T-cell (primary cell): ENCODE data around the gene KIF17. TPM values are rescaled to one million over a fixed set of nuclear protein-coding genes. Genes with fewer than 3 reads are reported as not detected.

Experiments
- ATAC-seq, 4 experiments: fragments of 200-7000 bp in 3 of 4; fragments of 150-1000 bp in 1 of 4; cut with Tn5 transposase; replicated peaks in 1 of 4; 1 replicate in 3 of 4; 2 replicates in 1 of 4; pipeline ENCODE4 v1.10.0; 2021; ENCODE audit warnings: moderate library complexity in 3 of 4, mild to moderate bottlenecking in 2 of 4, moderate number of reproducible peaks in 1 of 4
- CTCF ChIA-PET, 2 donors: fragments of 300-600 bp; sonication (Branson Sonifier 250); formaldehyde crosslinking; loops; one replicate each; lab custom pipeline; 2022; ENCODE audit warnings: antibody characterized with exemption in 2 of 2; lab: Charles Lee
- POLR2A ChIA-PET, 2 donors: fragments of 300-600 bp; sonication (Branson Sonifier 250); formaldehyde crosslinking; loops; one replicate each; lab custom pipeline; 2022; ENCODE audit warnings: antibody characterized with exemption in 2 of 2; lab: Charles Lee
- DNase-seq, 35 experiments: peaks; one replicate each; pipeline versions ENCODE4 v3.0.0 to v3.0.0-alpha.2; 2013 to 2023
- H3K27ac ChIP-seq: one replicate; pipeline ENCODE4 v1.5.1; 2013; ENCODE audit warnings: low read length
- H3K27me3 ChIP-seq, 2 experiments: replicated peaks in 1 of 2; 1 replicate in 1 of 2; 2 replicates in 1 of 2; pipeline versions ENCODE4 v1.6.1 to v1.7.0; 2013; ENCODE audit warnings: low read length in 1 of 2, mixed read lengths in 1 of 2; ENCODE audit not compliant: control insufficient read depth in 2 of 2, insufficient read depth in 2 of 2; ENCODE audit errors: extremely low read depth in 1 of 2
- H3K36me3 ChIP-seq, 2 donors: 1 replicate in 1 of 2; 2 replicates in 1 of 2; pipeline versions ENCODE4 v1.6.1 to v1.7.0; 2013; ENCODE audit warnings: low read length in 1 of 2; ENCODE audit not compliant: control insufficient read depth in 2 of 2, insufficient read depth in 1 of 2; ENCODE audit errors: extremely low read depth in 1 of 2
- H3K4me1 ChIP-seq, 2 experiments: 1 replicate in 1 of 2; 2 replicates in 1 of 2; pipeline versions ENCODE4 v1.6.1 to v1.7.0; 2013; ENCODE audit warnings: low read length in 2 of 2, mixed read lengths in 1 of 2; ENCODE audit not compliant: insufficient read depth in 2 of 2, control insufficient read depth in 1 of 2; ENCODE audit errors: extremely low read depth in 1 of 2
- H3K4me3 ChIP-seq, 2 donors: 1 replicate in 1 of 2; 2 replicates in 1 of 2; pipeline versions ENCODE4 v1.5.1 to v1.7.0; 2013; ENCODE audit warnings: mild to moderate bottlenecking in 2 of 2, low read length in 1 of 2, moderate library complexity in 1 of 2; ENCODE audit not compliant: control insufficient read depth in 1 of 2; ENCODE audit errors: extremely low read depth in 1 of 2
- H3K9me3 ChIP-seq: 2 replicates; pipeline ENCODE4 v1.7.0; 2013
- H3K27ac Mint-ChIP-seq, 2 donors: one replicate each; pipeline ENCODE4 v1.8.0; 2020 to 2021; ENCODE audit warnings: mild to moderate bottlenecking in 2 of 2, mixed read lengths in 2 of 2
- H3K27me3 Mint-ChIP-seq, 2 donors: one replicate each; pipeline ENCODE4 v1.8.0; 2021 to 2022; ENCODE audit warnings: mixed read lengths in 2 of 2
- H3K36me3 Mint-ChIP-seq: one replicate; pipeline ENCODE4 v1.8.0; 2021; ENCODE audit warnings: mixed read lengths
- H3K4me1 Mint-ChIP-seq, 3 donors: one replicate each; pipeline ENCODE4 v1.8.0; 2020 to 2022; ENCODE audit warnings: mixed read lengths in 3 of 3, mild to moderate bottlenecking in 1 of 3
- H3K4me3 Mint-ChIP-seq, 3 donors: one replicate each; pipeline ENCODE4 v1.8.0; 2020 to 2022; ENCODE audit warnings: mild to moderate bottlenecking in 3 of 3, mixed read lengths in 3 of 3, moderate library complexity in 3 of 3
- H3K9me3 Mint-ChIP-seq, 3 donors: one replicate each; pipeline ENCODE4 v1.8.0; 2020 to 2022; ENCODE audit warnings: mixed read lengths in 3 of 3
- WGBS: methylation state at CpG from one replicate; pipeline ENCODE4 v1.1.5; 2013; ENCODE audit warnings: missing lambda C conversion rate; ENCODE audit not compliant: insufficient coverage; 5-methylcytosine and 5-hydroxymethylcytosine counted together
- total RNA-seq, 35 experiments: library from RNA in 6 of 35; stranded (reverse) in 6 of 35; fragments of 120-200 nt in 1 of 35; gene quantifications; one replicate each; pipeline versions ENCODE4 v1.2.1 to v1.2.4 and lab custom pipeline; 2013 to 2026

Gene KIF17
- total RNA-seq, 5 donors from 2014 or later (not counting 1 experiment from before 2014, with no cell fraction given) = not detected

DNA sequence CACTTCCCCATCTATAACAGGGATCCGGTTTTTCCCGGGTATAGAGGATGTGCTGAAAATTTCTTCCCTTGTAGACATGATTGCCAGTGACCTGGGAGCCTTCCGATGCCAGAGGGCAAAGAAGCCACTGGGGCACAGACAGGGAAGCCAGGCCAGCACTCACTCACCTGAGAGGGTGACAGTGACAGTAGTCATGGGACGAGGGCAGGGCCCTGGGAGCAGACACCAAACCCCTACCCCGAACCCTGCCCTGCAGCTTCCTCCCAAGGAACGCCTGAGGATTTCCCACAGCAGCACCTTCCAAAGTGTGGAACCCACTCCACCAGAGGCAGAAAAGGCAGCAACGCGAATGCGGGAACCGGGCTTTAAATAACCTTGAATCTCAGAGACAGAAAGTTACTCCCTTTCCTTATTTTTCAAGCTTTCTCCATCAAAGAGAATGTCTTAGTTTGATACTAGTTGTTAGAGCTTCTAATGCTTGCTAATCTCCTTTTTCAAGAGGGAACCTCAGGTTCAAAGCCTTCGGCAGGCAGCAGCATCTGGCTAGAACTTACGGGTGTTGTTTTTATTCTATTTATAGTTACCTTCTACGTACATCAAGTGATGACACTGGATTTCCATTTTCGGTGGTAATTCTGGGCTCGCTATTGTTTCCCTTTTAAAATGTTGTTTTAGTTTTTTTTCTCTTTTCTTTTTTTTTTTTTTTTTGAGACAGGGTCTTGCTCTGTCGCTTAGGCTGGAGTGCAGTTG lies 59.5 kb downstream of the KIF17 start:
- Mint-ChIP-seq H3K4me3 (peak overlapping the region in 1 of 3 donors; percentile 13), H3K9me3 (no peaks in the 10 kb centered on the region), H3K27ac (peak overlapping the region in 1 of 2 donors; percentile 100), H3K4me1 (peaks cover 56 to 65% (median 58%) of the 10 kb centered on the region in 3 donors), H3K36me3 (peaks cover 28% of the 10 kb centered on the region), H3K27me3 (no peaks in the 10 kb centered on the region)
- no peaks in the 10 kb centered on the region for H3K9me3 ChIP-seq
- H3K4me1 ChIP-seq = peaks cover 10 to 31% of the 10 kb centered on the region in 2 experiments
- DNase-seq (no peak), ATAC-seq (no peak)
- WGBS = 94% methylated on average over 3 of the region's 16 CpGs
- no peak overlapping the region for H3K27ac ChIP-seq
- H3K36me3 ChIP-seq = peaks cover 13 to 49% of the 10 kb centered on the region in 2 donors
- ChIA-PET CTCF (interaction anchor here (0.6 to 1.1 kb wide), 3 partner anchors 8 to 25 kb away, joined by 3 to 6 read pairs (median 4); no protein-coding TSS in a partner anchor), POLR2A (no interaction called here)
- H3K4me3 ChIP-seq = no peak overlapping the region
- no peaks in the 10 kb centered on the region for H3K27me3 ChIP-seq

DNA sequence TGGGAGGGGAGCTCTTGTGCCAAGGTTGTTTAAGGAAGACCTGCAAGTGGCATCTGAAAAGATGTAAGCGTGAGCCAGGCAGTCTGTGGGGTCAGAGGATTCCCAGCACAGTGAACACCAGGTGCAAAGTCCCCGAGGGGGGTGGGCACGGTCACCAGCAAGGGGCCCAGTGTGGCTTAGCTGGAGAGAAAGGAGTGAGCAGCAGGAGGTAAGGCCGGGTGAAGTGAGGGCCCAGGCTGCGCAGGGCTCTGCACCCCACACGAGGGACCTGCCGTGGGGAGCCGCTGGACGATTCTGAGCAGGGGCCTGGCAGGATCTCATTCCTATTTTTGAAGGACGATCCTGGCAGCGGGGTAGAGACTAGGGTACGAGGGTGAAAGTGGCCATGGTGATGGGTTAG lies 60.8 kb downstream of the KIF17 start:
- POLR2A ChIA-PET = interaction anchor here in 1 of 2 donors (0.6 kb wide), 1 partner anchor 13 kb away, joined by 4 read pairs; no protein-coding TSS in a partner anchor
- Histone ChIP-seq H3K4me3 (no peak overlapping the region), H3K27me3 (no peaks in the 10 kb centered on the region), H3K27ac (no peak overlapping the region), H3K9me3 (no peaks in the 10 kb centered on the region), H3K4me1 (peaks cover 10 to 24% of the 10 kb centered on the region in 2 experiments), H3K36me3 (peaks cover 17 to 61% of the 10 kb centered on the region in 2 donors)
- WGBS = 98% methylated on average over 12 of the region's 12 CpGs
- H3K27ac Mint-ChIP-seq = peak overlapping the region in 1 of 2 donors; percentile 22
- peaks cover 38% of the 10 kb centered on the region for H3K36me3 Mint-ChIP-seq
- DNase-seq (no peak), ATAC-seq (no peak)
- H3K27me3 Mint-ChIP-seq = no peaks in the 10 kb centered on the region
- CTCF ChIA-PET = no interaction called here
- no peaks in the 10 kb centered on the region for H3K9me3 Mint-ChIP-seq
- peaks cover 47 to 51% (median 48%) of the 10 kb centered on the region in 3 donors for H3K4me1 Mint-ChIP-seq
- H3K4me3 Mint-ChIP-seq = no peak overlapping the region

DNA sequence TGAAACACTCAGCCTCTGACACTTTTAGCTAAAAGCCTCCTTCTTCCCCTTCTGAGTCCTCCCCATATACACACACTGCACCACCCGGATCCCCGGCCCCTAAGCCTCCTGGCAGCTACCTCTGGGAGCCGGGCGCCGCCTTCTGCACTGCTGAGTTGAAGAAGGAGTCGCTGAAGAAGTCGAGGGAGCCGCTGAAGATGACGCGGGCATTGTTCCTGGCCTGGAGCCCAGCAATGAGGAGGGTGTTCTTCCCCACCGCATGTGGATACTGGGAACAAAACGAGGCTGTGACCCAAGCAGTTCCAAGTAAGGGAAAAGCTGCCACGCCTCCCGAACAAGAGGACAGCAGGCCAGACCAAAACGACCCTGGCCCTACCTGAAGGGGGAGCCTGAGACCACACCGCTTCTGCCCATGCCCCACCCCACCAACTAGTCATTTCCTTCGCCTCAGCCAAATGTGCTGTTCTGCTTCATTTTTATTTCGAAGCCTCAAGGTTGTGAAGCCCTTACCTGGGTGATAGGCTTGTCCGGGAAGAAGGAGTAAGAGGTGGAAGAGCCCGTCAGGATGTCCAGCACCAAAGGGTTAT lies 63.6 kb downstream of the KIF17 start:
- ChIA-PET POLR2A (no interaction called here), CTCF (no interaction called here)
- Mint-ChIP-seq H3K9me3 (no peaks in the 10 kb centered on the region), H3K36me3 (peaks cover 49% of the 10 kb centered on the region), H3K27ac (no peak overlapping the region), H3K27me3 (no peaks in the 10 kb centered on the region), H3K4me1 (peaks cover 24 to 26% (median 25%) of the 10 kb centered on the region in 3 donors), H3K4me3 (no peak overlapping the region)
- Histone ChIP-seq H3K27ac (no peak overlapping the region), H3K4me1 (peaks cover 0 to 10% of the 10 kb centered on the region in 2 experiments), H3K4me3 (no peak overlapping the region), H3K36me3 (peaks cover 29 to 82% of the 10 kb centered on the region in 2 donors), H3K27me3 (no peaks in the 10 kb centered on the region), H3K9me3 (no peaks in the 10 kb centered on the region)
- WGBS = 93% methylated on average over 17 of the region's 20 CpGs
- ATAC-seq (no peak), DNase-seq (no peak)

DNA sequence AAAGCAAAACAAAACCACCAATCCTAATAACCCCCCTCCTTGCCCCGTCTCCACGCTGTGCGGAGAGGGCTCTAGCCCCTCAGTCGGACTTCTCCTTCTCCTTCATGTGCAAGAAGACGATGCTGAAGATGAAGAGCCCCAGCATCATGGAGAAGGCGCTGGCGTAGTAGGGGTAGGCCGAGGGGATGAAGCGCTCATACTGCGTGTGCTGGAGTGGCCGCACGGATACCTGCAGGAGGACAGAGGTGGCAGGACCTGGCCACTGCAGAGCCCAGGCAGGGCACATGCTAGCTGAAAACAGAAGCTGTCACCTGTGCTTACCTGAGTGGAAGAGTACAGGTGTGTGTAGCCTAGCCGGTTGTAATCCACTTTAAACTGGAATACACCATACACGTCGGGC lies 65.5 kb downstream of the KIF17 start:
- WGBS = 99% methylated on average over 9 of the region's 15 CpGs
- POLR2A ChIA-PET = no interaction called here
- Histone ChIP-seq H3K4me1 (peaks cover 0 to 4% of the 10 kb centered on the region in 2 experiments), H3K4me3 (no peak overlapping the region), H3K36me3 (peaks cover 24 to 85% of the 10 kb centered on the region in 2 donors), H3K27me3 (no peaks in the 10 kb centered on the region), H3K27ac (no peak overlapping the region), H3K9me3 (no peaks in the 10 kb centered on the region)
- Mint-ChIP-seq H3K4me3 (no peak overlapping the region), H3K27ac (no peak overlapping the region), H3K27me3 (no peaks in the 10 kb centered on the region), H3K4me1 (peaks cover 8 to 12% (median 10%) of the 10 kb centered on the region in 3 donors), H3K36me3 (peaks cover 51% of the 10 kb centered on the region), H3K9me3 (no peaks in the 10 kb centered on the region)
- DNase-seq (no peak), ATAC-seq (no peak)
- CTCF ChIA-PET = no interaction called here

DNA sequence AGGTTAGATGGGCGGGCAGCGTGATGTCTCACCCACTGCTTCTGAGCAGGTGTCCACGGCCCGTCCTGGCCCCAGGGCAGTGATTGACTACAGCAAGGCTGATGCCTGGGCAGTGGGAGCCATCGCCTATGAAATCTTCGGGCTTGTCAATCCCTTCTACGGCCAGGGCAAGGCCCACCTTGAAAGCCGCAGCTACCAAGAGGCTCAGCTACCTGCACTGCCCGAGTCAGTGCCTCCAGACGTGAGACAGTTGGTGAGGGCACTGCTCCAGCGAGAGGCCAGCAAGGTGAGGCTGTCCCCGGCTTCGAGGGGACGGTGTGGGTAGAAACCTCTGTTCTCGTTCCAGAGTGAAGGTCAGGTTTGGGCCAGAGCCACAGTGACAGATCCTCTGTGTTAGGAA lies 68.9 kb downstream of the KIF17 start:
- H3K4me1 Mint-ChIP-seq = no peaks in the 10 kb centered on the region
- no peak for ATAC-seq
- no peaks in the 10 kb centered on the region for H3K4me1 ChIP-seq
- CTCF ChIA-PET = interaction anchor here in 1 of 2 donors (0.7 kb wide), 1 partner anchor 9 kb away, joined by 4 read pairs; no protein-coding TSS in a partner anchor
- H3K27ac Mint-ChIP-seq = no peak overlapping the region
- no peak overlapping the region for H3K27ac ChIP-seq
- H3K9me3 ChIP-seq = no peaks in the 10 kb centered on the region
- no peaks in the 10 kb centered on the region for H3K27me3 Mint-ChIP-seq
- no peak for DNase-seq
- H3K36me3 Mint-ChIP-seq = peaks cover 40% of the 10 kb centered on the region
- no peak overlapping the region for H3K4me3 ChIP-seq
- no peak overlapping the region for H3K4me3 Mint-ChIP-seq
- H3K9me3 Mint-ChIP-seq = no peaks in the 10 kb centered on the region
- no peaks in the 10 kb centered on the region for H3K27me3 ChIP-seq
- peaks cover 18 to 68% of the 10 kb centered on the region in 2 donors for H3K36me3 ChIP-seq
- POLR2A ChIA-PET = no interaction called here
- WGBS = 95% methylated on average over 15 of the region's 15 CpGs

DNA sequence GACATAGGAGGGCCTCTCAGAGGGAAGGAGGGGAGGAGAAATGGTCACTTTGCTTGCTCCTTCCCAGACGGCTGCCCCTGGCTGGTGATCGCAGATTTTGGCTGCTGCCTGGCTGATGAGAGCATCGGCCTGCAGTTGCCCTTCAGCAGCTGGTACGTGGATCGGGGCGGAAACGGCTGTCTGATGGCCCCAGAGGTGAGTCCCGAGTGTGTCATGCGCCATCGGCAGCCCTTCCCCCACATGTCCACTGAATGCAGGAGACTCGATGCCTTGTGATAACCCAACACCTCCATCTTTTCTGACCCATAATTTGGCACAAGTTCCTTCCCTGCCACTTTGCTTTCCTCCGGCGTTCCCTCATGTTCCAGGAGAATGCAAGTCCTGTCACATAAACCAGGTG lies 69.4 kb downstream of the KIF17 start:
- no peak for ATAC-seq
- Mint-ChIP-seq H3K4me3 (no peak overlapping the region), H3K9me3 (no peaks in the 10 kb centered on the region), H3K36me3 (peaks cover 41% of the 10 kb centered on the region), H3K27me3 (no peaks in the 10 kb centered on the region), H3K4me1 (no peaks in the 10 kb centered on the region), H3K27ac (no peak overlapping the region)
- Histone ChIP-seq H3K9me3 (no peaks in the 10 kb centered on the region), H3K27ac (no peak overlapping the region), H3K36me3 (peaks cover 18 to 64% of the 10 kb centered on the region in 2 donors), H3K4me1 (no peaks in the 10 kb centered on the region), H3K4me3 (no peak overlapping the region), H3K27me3 (no peaks in the 10 kb centered on the region)
- ChIA-PET POLR2A (no interaction called here), CTCF (no interaction called here)
- DNase-seq = no peak
- WGBS = 93% methylated on average over 13 of the region's 13 CpGs
